HepG2 (cell line): ENCODE measurements around the gene SHLD1. TPM values are rescaled to one million over a fixed set of nuclear protein-coding genes. Genes with fewer than 3 reads are reported as not detected.

Experiments
- ATAC-seq: fragments of 200-7000 bp; cut with Tn5 transposase; 3 replicates; pipeline ENCODE4 v1.9.1; 2020; ENCODE audit warnings: mild to moderate bottlenecking, moderate library complexity
- BruUV-seq: library from RNA; stranded (reverse); fragments of 400-500 nt; replicated peaks from 2 replicates; lab custom pipeline; 2021; lab: Mats Ljungman, UMichigan
- CTCF ChIA-PET: fragments of 300-600 bp; formaldehyde crosslinking; extraction: SDS; loops from one replicate; lab custom pipeline; 2021; ENCODE audit warnings: low total read pairs, inconsistent platforms, low intra/inter-chr PET ratio; lab: Yijun Ruan, JAX
- POLR2A ChIA-PET: fragments of 350-600 bp; sonication (Branson Sonifier 250); formaldehyde crosslinking; loops from one replicate; lab custom pipeline; 2020; ENCODE audit warnings: antibody characterized with exemption, inconsistent platforms; lab: Yijun Ruan, JAX
- DNase-seq: peaks from one replicate; pipeline ENCODE4 v3.0.0-alpha.2; 2015; ENCODE audit warnings: low spot score
- FAIRE-seq: peaks from 3 replicates; lab custom pipeline; 2011; peaks lifted over from hg19 to GRCh38; lab: Jason Lieb, UNC
- H2AFZ ChIP-seq: one replicate; pipeline ENCODE4 v1.6.1; 2011; ENCODE audit warnings: low read length, inconsistent platforms
- H3K27ac ChIP-seq: fragments of 300-600 bp; 3 replicates; pipeline ENCODE4 v1.8.0; 2011; ENCODE audit warnings: mixed run types, mild to moderate bottlenecking, mixed read lengths, low read length, inconsistent platforms; ENCODE audit not compliant: insufficient read depth; ENCODE audit errors: extremely low read length
- H3K27me3 ChIP-seq, 2 experiments: fragments of 200-600 bp in 1 of 2; 2 replicates in 1 of 2; 3 replicates in 1 of 2; pipeline versions ENCODE4 v1.6.0 to v1.8.0; 2011; ENCODE audit warnings: low read length in 2 of 2, mild to moderate bottlenecking in 2 of 2, moderate library complexity in 2 of 2, inconsistent platforms in 1 of 2; ENCODE audit not compliant: insufficient read depth in 2 of 2, control insufficient read depth in 1 of 2
- H3K36me3 ChIP-seq, 2 experiments: fragments of 200-600 bp in 1 of 2; replicated peaks in 1 of 2; 2 replicates in 1 of 2; 3 replicates in 1 of 2; pipeline versions ENCODE4 v1.5.1 to v1.8.0; 2011; ENCODE audit warnings: low read length in 2 of 2, inconsistent platforms in 1 of 2; ENCODE audit not compliant: insufficient read depth in 2 of 2, control insufficient read depth in 1 of 2
- H3K4me1 ChIP-seq: 2 replicates; pipeline ENCODE4 v1.5.1; 2012; ENCODE audit warnings: low read length, inconsistent platforms; ENCODE audit not compliant: insufficient read depth
- H3K4me2 ChIP-seq: 2 replicates; pipeline ENCODE4 v1.6.0; 2011; ENCODE audit warnings: low read depth, low read length, inconsistent platforms
- H3K4me3 ChIP-seq, 3 experiments: fragments of 200-600 bp in 1 of 3; sonication (generic), shearing (Covaris generic) in 1 of 3; replicated peaks in 1 of 3; 2 replicates each; pipeline ENCODE4 v1.5.1; 2011 to 2016; ENCODE audit warnings: low read length in 3 of 3, inconsistent platforms in 2 of 3, low read depth in 2 of 3, mild to moderate bottlenecking in 2 of 3, control low read depth in 1 of 3, mixed read lengths in 1 of 3; ENCODE audit not compliant: insufficient read depth in 1 of 3
- H3K79me2 ChIP-seq: one replicate; pipeline ENCODE4 v1.6.1; 2011; ENCODE audit warnings: low read length, inconsistent platforms; ENCODE audit not compliant: insufficient read depth
- H3K9ac ChIP-seq: 2 replicates; pipeline ENCODE4 v1.6.0; 2011; ENCODE audit warnings: mild to moderate bottlenecking, low read depth, low read length, inconsistent platforms; ENCODE audit not compliant: insufficient read depth
- H3K9me3 ChIP-seq: 2 replicates; pipeline ENCODE4 v1.5.1; 2012; ENCODE audit warnings: mild to moderate bottlenecking, low read length
- H4K20me1 ChIP-seq: 2 replicates; pipeline ENCODE4 v1.6.0; 2011; ENCODE audit warnings: inconsistent platforms, mild to moderate bottlenecking, low read length, moderate library complexity; ENCODE audit not compliant: insufficient read depth
- ATAD3A ChIP-seq: sonication (generic); formaldehyde crosslinking; IDR thresholded peaks from 2 replicates; pipeline ENCODE4 v1.4.0; 2020; ENCODE audit warnings: missing genetic modification reagents
- ATF7 ChIP-seq, 2 experiments: fragments of 450-650 bp in 1 of 2; sonication (generic) in 1 of 2; formaldehyde crosslinking in 1 of 2; IDR thresholded peaks; 2 replicates each; pipeline versions ENCODE4 v1.4.0 to v1.6.1; 2016 to 2020; ENCODE audit warnings: antibody characterized with exemption in 1 of 2, mild to moderate bottlenecking in 1 of 2, missing genetic modification reagents in 1 of 2
- CEBPB ChIP-seq: IDR thresholded peaks from 2 replicates; pipeline ENCODE4 v1.6.1; 2011; ENCODE audit warnings: low read depth, low read length, improper control_type of control experiment, borderline replicate concordance
- EED ChIP-seq: sonication (generic); formaldehyde crosslinking; IDR thresholded peaks from 2 replicates; pipeline ENCODE4 v1.5.0; 2020; ENCODE audit warnings: mild to moderate bottlenecking, missing genetic modification reagents
- GATAD1 ChIP-seq: IDR thresholded peaks from 2 replicates; pipeline ENCODE4 v1.6.1; 2016; ENCODE audit warnings: missing genetic modification reagents, missing compliant biosample characterization
- HOXD1 ChIP-seq: sonication (generic); formaldehyde crosslinking; IDR thresholded peaks from 2 replicates; pipeline ENCODE4 v1.5.0; 2020; ENCODE audit warnings: missing genetic modification reagents
- IRX3 ChIP-seq: sonication (generic); formaldehyde crosslinking; IDR thresholded peaks from 2 replicates; pipeline ENCODE4 v1.8.1; 2023; ENCODE audit warnings: mild to moderate bottlenecking, low read depth, missing genetic modification reagents, borderline replicate concordance
- MIXL1 ChIP-seq: IDR thresholded peaks from 2 replicates; pipeline ENCODE4 v1.6.1; 2016
- RARA ChIP-seq: IDR thresholded peaks from 2 replicates; pipeline ENCODE4 v1.6.1; 2016; ENCODE audit warnings: missing genetic modification reagents, missing compliant biosample characterization
- RFX5 ChIP-seq: IDR thresholded peaks from 2 replicates; pipeline ENCODE4 v1.6.1; 2011; ENCODE audit warnings: low read depth, low read length, improper control_type of control experiment
- SMAD3 ChIP-seq: sonication (generic); formaldehyde crosslinking; IDR thresholded peaks from 2 replicates; pipeline ENCODE4 v1.4.0; 2020; ENCODE audit warnings: missing genetic modification reagents
- SP5 ChIP-seq: IDR thresholded peaks from 2 replicates; pipeline ENCODE4 v1.6.1; 2016; ENCODE audit warnings: low read depth, borderline replicate concordance
- SSRP1 ChIP-seq: IDR thresholded peaks from 2 replicates; pipeline ENCODE4 v1.6.1; 2016; ENCODE audit warnings: control low read depth
- ZBTB42 ChIP-seq: sonication (generic); formaldehyde crosslinking; IDR thresholded peaks from 2 replicates; pipeline ENCODE4 v1.5.0; 2020; ENCODE audit warnings: mild to moderate bottlenecking, missing genetic modification reagents
- ZC3H13 ChIP-seq: sonication (generic); formaldehyde crosslinking; IDR thresholded peaks from 2 replicates; pipeline ENCODE4 v1.8.1; 2023; ENCODE audit warnings: mild to moderate bottlenecking, missing genetic modification reagents, moderate library complexity
- ZEB1 ChIP-seq: IDR thresholded peaks from 2 replicates; pipeline ENCODE4 v1.6.1; 2012; ENCODE audit warnings: mild to moderate bottlenecking, low read depth, inconsistent platforms; ENCODE audit not compliant: insufficient replicate concordance
- ZFP82 ChIP-seq: sonication (generic); formaldehyde crosslinking; IDR thresholded peaks from 2 replicates; pipeline ENCODE4 v1.5.1; 2020; ENCODE audit warnings: mild to moderate bottlenecking, missing genetic modification reagents, borderline replicate concordance
- ZKSCAN1 ChIP-seq: fragments of 150-350 bp; IDR thresholded peaks from 2 replicates; pipeline ENCODE4 v1.6.1; 2014; ENCODE audit warnings: low read length
- ZNF431 ChIP-seq: sonication (generic); formaldehyde crosslinking; IDR thresholded peaks from 2 replicates; pipeline ENCODE4 v1.9.0; 2022; ENCODE audit warnings: missing genetic modification reagents, low read depth, mild to moderate bottlenecking, borderline replicate concordance
- ZNF652 ChIP-seq: IDR thresholded peaks from 2 replicates; pipeline ENCODE4 v1.6.1; 2016; ENCODE audit warnings: low read depth, borderline replicate concordance
- ZSCAN12 ChIP-seq: sonication (generic); formaldehyde crosslinking; IDR thresholded peaks from 2 replicates; pipeline ENCODE4 v1.9.0; 2021; ENCODE audit warnings: mild to moderate bottlenecking, missing genetic modification reagents
- ZZZ3 ChIP-seq: sonication (generic); formaldehyde crosslinking; IDR thresholded peaks from 2 replicates; pipeline ENCODE4 v1.4.0; 2020; ENCODE audit warnings: missing genetic modification reagents, mild to moderate bottlenecking, borderline replicate concordance
- whole genome bisulfite sequencing: methylation state at CpG from one replicate; pipeline ENCODE4 v1.1.6; 2017; ENCODE audit warnings: low lambda C conversion rate; 5-methylcytosine and 5-hydroxymethylcytosine counted together
- in situ Hi-C: cut with HindIII; loops from 2 replicates; pipeline ENCODE4 v1.10.0; 2017; ENCODE audit warnings: low pct_unique_long_range_greater_than_20kb; ENCODE audit not compliant: extremely low pct_ligation_motif_present
- intact Hi-C: fragments of 100-400 bp; cut with micrococcal nuclease; formaldehyde crosslinking; loops from one replicate; pipeline ENCODE4 v1.10.0; 2022; ENCODE audit not compliant: unreplicated experiment
- polyA plus RNA-seq, 8 experiments: library from polyadenylated mRNA; depleted of rRNA in 3 of 8; stranded (reverse) in 7 of 8; unstranded in 1 of 8; fragments of >200 nt; fragmentation: Illumina TruSeq in 4 of 8; extraction: Trizol in 4 of 8; gene quantifications; 2 replicates each; pipeline versions ENCODE4 v1.2.1 to v1.2.3, GENCODE V29; 2011 to 2016; ENCODE audit warnings: low read depth in 4 of 8, missing spikeins in 1 of 8, mixed read lengths in 1 of 8; ENCODE audit not compliant: insufficient read depth in 1 of 8
- total RNA-seq, 5 experiments: library from RNA; depleted of rRNA; stranded (reverse); fragments of >200 nt; fragmentation: Illumina TruSeq; extraction: Trizol; gene quantifications; 2 replicates each; pipeline ENCODE4 v1.2.3, GENCODE V29; 2016; ENCODE audit warnings: low read depth in 1 of 5
- TF ChIP-seq, protein P1 (sequence below): sonication (generic); formaldehyde crosslinking; IDR thresholded peaks from 2 replicates; pipeline ENCODE4 v1.4.0; 2020; ENCODE audit warnings: missing genetic modification reagents
- TF ChIP-seq, protein P2 (sequence below): sonication (generic); formaldehyde crosslinking; IDR thresholded peaks from 2 replicates; pipeline ENCODE4 v1.8.0; 2023; ENCODE audit warnings: mild to moderate bottlenecking, missing genetic modification reagents
- TF ChIP-seq, protein P3 (sequence below): sonication (generic); formaldehyde crosslinking; IDR thresholded peaks from 2 replicates; pipeline ENCODE4 v1.4.0; 2020; ENCODE audit warnings: mild to moderate bottlenecking, missing genetic modification reagents

Gene SHLD1
- total and polyA plus RNA-seq, 2 of the 13 experiments (the other 11 are each of a cell fraction or from before 2014, with no cell fraction given), result 8.9 to 10.0 TPM

DNA sequence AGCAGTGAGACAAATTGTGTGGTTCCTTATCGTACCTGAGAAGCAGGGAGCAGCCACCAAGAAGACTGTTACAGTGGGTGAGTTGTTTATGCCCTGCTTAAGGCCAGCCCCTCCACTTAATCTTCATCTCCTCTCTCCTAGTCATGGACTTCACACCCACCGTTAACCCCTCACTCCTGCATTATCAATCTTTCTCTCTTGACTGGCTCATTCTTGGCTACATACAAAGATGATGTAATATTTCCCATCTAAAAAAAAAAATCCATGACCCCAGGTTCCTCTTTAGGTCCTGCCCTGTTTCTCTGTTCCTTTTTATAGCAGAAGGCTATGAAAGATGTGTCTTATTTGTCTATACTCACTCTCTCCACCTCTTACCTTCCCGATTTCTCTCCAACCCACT is 72.4 kb downstream of the SHLD1 start:
- BruUV-seq, result no TSS peak
- peaks cover 71% of the 10 kb centered on the region for H3K4me1 ChIP-seq
- no peaks in the 10 kb centered on the region for H4K20me1 ChIP-seq
- no peak overlapping the region for H2AFZ ChIP-seq
- H3K36me3 ChIP-seq, result no peaks in the 10 kb centered on the region
- intact Hi-C loops (no loop called here), in situ Hi-C loops (no loop called here)
- no peak overlapping the region for H3K4me3 ChIP-seq
- WGBS, result 75% methylated on average over 3 of the region's 3 CpGs
- H3K4me2 ChIP-seq, result no peak overlapping the region; the same call in 1 of the 2 replicates
- ATAC-seq (no peak), DNase-seq (no peak), FAIRE-seq (no peak)
- no peaks in the 10 kb centered on the region for H3K27me3 ChIP-seq
- H3K27ac ChIP-seq, result peak overlapping the region; percentile 73
- H3K9me3 ChIP-seq, result no peaks in the 10 kb centered on the region
- ChIA-PET POLR2A (interaction anchor here (2.0 kb wide), 1 partner anchor 12 kb away, joined by 14 read pairs; no protein-coding TSS in a partner anchor), CTCF (no interaction called here)
- no peaks in the 10 kb centered on the region for H3K79me2 ChIP-seq
- no peak overlapping the region for H3K9ac ChIP-seq
- no peak for TF ChIP-seq RFX5
- no peak for TF ChIP-seq ATAD3A (CRISPR knock-in tag)
- TF ChIP-seq, protein P1, sequence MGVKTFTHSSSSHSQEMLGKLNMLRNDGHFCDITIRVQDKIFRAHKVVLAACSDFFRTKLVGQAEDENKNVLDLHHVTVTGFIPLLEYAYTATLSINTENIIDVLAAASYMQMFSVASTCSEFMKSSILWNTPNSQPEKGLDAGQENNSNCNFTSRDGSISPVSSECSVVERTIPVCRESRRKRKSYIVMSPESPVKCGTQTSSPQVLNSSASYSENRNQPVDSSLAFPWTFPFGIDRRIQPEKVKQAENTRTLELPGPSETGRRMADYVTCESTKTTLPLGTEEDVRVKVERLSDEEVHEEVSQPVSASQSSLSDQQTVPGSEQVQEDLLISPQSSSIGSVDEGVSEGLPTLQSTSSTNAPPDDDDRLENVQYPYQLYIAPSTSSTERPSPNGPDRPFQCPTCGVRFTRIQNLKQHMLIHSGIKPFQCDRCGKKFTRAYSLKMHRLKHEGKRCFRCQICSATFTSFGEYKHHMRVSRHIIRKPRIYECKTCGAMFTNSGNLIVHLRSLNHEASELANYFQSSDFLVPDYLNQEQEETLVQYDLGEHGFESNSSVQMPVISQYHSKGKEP (CRISPR knock-in tag), result no peak
- peak; percentile 63 for TF ChIP-seq ATF7 (IDR thresholded peaks at IDR 0.05)
- TF ChIP-seq ATF7 (CRISPR knock-in tag; IDR thresholded peaks at IDR 0.05), result no peak
- TF ChIP-seq, protein P2, sequence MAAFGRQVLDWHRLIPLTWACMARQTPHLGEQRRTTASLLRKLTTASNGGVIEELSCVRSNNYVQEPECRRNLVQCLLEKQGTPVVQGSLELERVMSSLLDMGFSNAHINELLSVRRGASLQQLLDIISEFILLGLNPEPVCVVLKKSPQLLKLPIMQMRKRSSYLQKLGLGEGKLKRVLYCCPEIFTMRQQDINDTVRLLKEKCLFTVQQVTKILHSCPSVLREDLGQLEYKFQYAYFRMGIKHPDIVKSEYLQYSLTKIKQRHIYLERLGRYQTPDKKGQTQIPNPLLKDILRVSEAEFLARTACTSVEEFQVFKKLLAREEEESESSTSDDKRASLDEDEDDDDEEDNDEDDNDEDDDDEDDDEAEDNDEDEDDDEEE (CRISPR knock-in tag), result no peak
- TF ChIP-seq, protein P3, sequence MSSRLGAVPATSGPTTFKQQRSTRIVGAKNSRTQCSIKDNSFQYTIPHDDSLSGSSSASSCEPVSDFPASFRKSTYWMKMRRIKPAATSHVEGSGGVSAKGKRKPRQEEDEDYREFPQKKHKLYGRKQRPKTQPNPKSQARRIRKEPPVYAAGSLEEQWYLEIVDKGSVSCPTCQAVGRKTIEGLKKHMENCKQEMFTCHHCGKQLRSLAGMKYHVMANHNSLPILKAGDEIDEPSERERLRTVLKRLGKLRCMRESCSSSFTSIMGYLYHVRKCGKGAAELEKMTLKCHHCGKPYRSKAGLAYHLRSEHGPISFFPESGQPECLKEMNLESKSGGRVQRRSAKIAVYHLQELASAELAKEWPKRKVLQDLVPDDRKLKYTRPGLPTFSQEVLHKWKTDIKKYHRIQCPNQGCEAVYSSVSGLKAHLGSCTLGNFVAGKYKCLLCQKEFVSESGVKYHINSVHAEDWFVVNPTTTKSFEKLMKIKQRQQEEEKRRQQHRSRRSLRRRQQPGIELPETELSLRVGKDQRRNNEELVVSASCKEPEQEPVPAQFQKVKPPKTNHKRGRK, result no peak
- TF ChIP-seq HOXD1 (CRISPR knock-in tag), result no peak
- TF ChIP-seq SMAD3 (CRISPR knock-in tag), result no peak
- no peak for TF ChIP-seq ZKSCAN1
- TF ChIP-seq RARA (CRISPR knock-in tag), result 0 out of 2 replicates have a peak, but pooled peaks have one; percentile 6
- TF ChIP-seq ZBTB42 (CRISPR knock-in tag), result no peak
- TF ChIP-seq ZEB1, result no peak
- 0 out of 2 replicates have a peak, but pooled peaks have one; percentile 7 for TF ChIP-seq GATAD1
- TF ChIP-seq ZNF652 (CRISPR knock-in tag), result peak; percentile 62; the same call in 1 of the 2 replicates
- TF ChIP-seq IRX3 (CRISPR knock-in tag), result no peak
- no peak for TF ChIP-seq ZNF431 (CRISPR knock-in tag)
- no peak for TF ChIP-seq SP5 (CRISPR knock-in tag)
- TF ChIP-seq ZFP82 (CRISPR knock-in tag), result no peak
- TF ChIP-seq MIXL1, result no peak
- no peak for TF ChIP-seq ZZZ3 (CRISPR knock-in tag)
- no peak for TF ChIP-seq EED (CRISPR knock-in tag)
- peak; percentile 24; the same call in 1 of the 2 replicates for TF ChIP-seq CEBPB
- no peak for TF ChIP-seq SSRP1 (CRISPR knock-in tag)
- no peak for TF ChIP-seq ZC3H13 (CRISPR knock-in tag)
- no peak for TF ChIP-seq ZSCAN12 (CRISPR knock-in tag)
